Left ventricle myocardium inferior (tissue), 1 donor: Measurements from ENCODE around the gene MESP1. TPM values are rescaled to one million over a fixed set of nuclear protein-coding genes. Genes with fewer than 3 reads are reported as not detected.

ENCODE experiments used
- DNase-seq: peaks from one replicate; pipeline ENCODE4 v3.0.0-alpha.2; 2020
- H3K27ac ChIP-seq: fragments of 200-600 bp; replicated peaks from 2 replicates; pipeline ENCODE4 v1.8.0; 2021
- H3K27me3 ChIP-seq: fragments of 200-600 bp; 2 replicates; pipeline ENCODE4 v1.8.0; 2021; ENCODE audit warnings: low read depth
- H3K36me3 ChIP-seq: fragments of 200-600 bp; 2 replicates; pipeline ENCODE4 v1.8.0; 2021
- H3K4me1 ChIP-seq: fragments of 200-600 bp; 2 replicates; pipeline ENCODE4 v1.8.0; 2021
- H3K4me3 ChIP-seq: fragments of 200-600 bp; 2 replicates; pipeline ENCODE4 v1.8.0; 2021; ENCODE audit warnings: mild to moderate bottlenecking, moderate library complexity
- H3K9me3 ChIP-seq: fragments of 200-600 bp; replicated peaks from 2 replicates; pipeline ENCODE4 v1.8.0; 2021
- intact Hi-C: fragments of 100-400 bp; cut with micrococcal nuclease; formaldehyde crosslinking; loops from one replicate; pipeline ENCODE4 v1.11.0; 2022
- total RNA-seq: library from RNA; stranded (reverse); fragmentation: NEBNext Ultra II Directional; extraction: Animal tissue kit (Norgen Biotek cat#: 25700); gene quantifications from one replicate; pipeline ENCODE4 v1.2.1, GENCODE V29; 2021
- TF ChIP-seq, protein P1 (sequence below): fragments of 200-600 bp; IDR thresholded peaks from 2 replicates; pipeline ENCODE4 v1.8.0; 2021; ENCODE audit warnings: antibody characterized with exemption, mild to moderate bottlenecking, borderline replicate concordance
- donor health status: DM: no; HTN: yes; CAD: no; lungs with severe emphysema.

MESP1 gene
- total RNA-seq, 1 donor from 2014 or later, result 8.4 TPM

DNA sequence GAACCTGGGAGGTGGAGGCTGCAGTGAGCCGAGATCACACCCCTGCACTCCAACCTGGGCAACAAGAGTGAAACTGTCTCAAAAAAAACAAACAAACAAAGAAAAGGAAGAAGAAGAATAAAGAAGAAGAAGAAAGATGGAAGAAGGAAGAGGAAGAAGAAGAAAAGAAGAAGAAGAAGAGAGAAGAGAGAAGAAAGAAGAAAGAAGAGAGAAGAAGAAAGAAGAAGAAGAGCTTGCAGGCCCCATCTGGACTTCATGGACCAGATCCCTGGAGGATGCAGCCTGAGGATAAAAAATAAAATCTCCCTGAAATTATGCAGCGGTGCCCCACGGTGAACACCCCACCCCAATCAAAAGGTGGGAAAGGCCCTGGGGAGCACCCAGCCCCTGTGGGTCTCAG, 8.8 kb upstream of the MESP1 start:
- intact Hi-C loops, result loop anchor here (5.0 kb wide), 1 partner anchor 117 kb away; no protein-coding TSS in a partner anchor
- TF ChIP-seq, protein P1, sequence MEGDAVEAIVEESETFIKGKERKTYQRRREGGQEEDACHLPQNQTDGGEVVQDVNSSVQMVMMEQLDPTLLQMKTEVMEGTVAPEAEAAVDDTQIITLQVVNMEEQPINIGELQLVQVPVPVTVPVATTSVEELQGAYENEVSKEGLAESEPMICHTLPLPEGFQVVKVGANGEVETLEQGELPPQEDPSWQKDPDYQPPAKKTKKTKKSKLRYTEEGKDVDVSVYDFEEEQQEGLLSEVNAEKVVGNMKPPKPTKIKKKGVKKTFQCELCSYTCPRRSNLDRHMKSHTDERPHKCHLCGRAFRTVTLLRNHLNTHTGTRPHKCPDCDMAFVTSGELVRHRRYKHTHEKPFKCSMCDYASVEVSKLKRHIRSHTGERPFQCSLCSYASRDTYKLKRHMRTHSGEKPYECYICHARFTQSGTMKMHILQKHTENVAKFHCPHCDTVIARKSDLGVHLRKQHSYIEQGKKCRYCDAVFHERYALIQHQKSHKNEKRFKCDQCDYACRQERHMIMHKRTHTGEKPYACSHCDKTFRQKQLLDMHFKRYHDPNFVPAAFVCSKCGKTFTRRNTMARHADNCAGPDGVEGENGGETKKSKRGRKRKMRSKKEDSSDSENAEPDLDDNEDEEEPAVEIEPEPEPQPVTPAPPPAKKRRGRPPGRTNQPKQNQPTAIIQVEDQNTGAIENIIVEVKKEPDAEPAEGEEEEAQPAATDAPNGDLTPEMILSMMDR, result no peak
- Histone ChIP-seq H3K36me3 (no peaks in the 10 kb centered on the region), H3K4me3 (no peak overlapping the region), H3K27me3 (no peaks in the 10 kb centered on the region), H3K4me1 (no peaks in the 10 kb centered on the region), H3K9me3 (no peaks in the 10 kb centered on the region), H3K27ac (no peak overlapping the region)
- DNase-seq, result no peak

DNA sequence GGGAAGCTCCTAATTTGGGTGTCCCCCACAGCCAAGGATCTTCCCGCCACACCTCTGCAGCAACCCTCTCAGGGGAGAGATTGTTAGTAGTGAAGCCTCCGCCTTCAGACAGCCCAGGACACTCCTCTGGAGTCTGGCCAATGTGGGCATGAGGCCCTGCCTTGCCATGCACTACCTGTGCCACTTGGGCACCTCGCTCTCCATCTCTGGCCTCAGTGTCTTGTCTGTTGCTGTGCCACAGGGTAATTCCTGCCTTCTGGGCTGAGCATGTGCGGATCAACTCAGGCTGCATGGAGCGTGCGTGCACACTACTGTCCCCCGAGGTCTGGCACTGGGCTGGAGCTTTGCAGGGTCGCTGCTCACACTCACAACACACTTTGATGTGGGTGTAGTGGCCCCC, 7.9 kb upstream of the MESP1 start:
- H3K27ac ChIP-seq, result no peak overlapping the region
- no peak for DNase-seq
- no peaks in the 10 kb centered on the region for H3K27me3 ChIP-seq
- intact Hi-C loops, result no loop called here
- H3K9me3 ChIP-seq, result no peaks in the 10 kb centered on the region
- H3K36me3 ChIP-seq, result no peaks in the 10 kb centered on the region
- no peaks in the 10 kb centered on the region for H3K4me1 ChIP-seq
- TF ChIP-seq, protein P1, result no peak
- no peak overlapping the region for H3K4me3 ChIP-seq

DNA sequence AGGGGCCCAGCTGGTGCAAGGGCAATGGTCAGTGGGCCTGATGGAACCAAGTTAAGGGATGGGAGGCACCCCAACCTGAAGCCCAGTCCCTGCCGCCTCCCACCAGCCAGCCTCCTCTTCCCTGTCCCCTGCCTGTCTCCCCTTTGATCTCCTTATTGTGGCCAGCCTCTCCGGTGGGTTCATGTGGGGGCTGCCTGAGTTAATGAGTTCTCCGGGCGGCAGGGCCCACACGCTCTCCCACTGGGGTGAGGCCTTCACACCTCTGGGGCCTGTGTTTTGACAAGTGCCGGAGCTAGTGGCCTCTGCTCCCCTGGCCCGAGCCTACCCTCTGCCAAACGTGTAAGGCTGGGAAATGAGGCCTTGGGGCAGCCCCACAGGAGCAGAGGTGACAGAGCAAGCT, 7.2 kb upstream of the MESP1 start:
- Histone ChIP-seq H3K9me3 (no peaks in the 10 kb centered on the region), H3K36me3 (no peaks in the 10 kb centered on the region), H3K27ac (no peak overlapping the region), H3K27me3 (no peaks in the 10 kb centered on the region), H3K4me1 (no peaks in the 10 kb centered on the region), H3K4me3 (no peak overlapping the region)
- TF ChIP-seq, protein P1, result no peak
- no peak for DNase-seq
- intact Hi-C loops, result no loop called here

DNA sequence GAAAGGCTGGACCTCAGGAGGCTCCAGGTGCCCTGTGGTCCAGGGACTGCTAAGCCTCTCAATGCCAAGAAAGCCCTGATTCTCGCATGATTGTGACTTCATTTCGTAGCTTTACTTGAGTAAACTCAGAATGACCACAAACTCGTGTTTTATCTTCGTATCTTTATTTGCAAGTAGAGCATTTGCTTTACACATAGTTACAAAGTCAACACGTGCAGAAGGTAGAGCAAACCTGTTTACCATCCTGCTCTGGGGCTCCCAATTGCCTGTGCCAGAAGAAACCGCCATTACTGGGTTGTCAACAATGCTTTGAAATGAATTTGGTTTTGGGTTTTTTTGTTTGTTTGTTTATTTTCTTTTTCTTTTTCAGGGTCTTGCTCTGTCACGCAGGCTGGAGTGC, 5.8 kb upstream of the MESP1 start:
- no peak for DNase-seq
- H3K4me3 ChIP-seq, result no peak overlapping the region
- H3K4me1 ChIP-seq, result no peaks in the 10 kb centered on the region
- no peaks in the 10 kb centered on the region for H3K36me3 ChIP-seq
- no peak overlapping the region for H3K27ac ChIP-seq
- no peaks in the 10 kb centered on the region for H3K9me3 ChIP-seq
- H3K27me3 ChIP-seq, result no peaks in the 10 kb centered on the region
- intact Hi-C loops, result no loop called here
- TF ChIP-seq, protein P1, result no peak

DNA sequence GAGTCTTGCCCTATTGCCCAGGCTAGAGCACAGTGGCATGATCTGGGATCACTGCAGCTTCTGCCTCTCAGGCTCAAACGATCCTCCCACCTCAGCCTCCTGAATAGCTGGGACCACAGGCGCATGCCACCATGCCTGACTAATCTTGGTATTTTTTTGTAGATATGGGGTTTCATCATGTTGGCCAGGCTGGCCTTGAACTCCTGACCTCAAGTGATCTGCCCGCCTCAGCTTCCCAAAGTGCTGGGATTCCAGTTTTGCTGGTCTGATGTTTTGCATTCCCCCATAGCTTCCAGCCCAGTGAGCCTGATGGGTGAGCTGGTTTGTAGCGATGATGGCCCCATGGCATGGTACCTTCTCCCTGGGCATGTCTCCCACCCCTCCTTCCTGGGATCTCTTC, 4.7 kb upstream of the MESP1 start:
- no peak for DNase-seq
- Histone ChIP-seq H3K27ac (no peak overlapping the region), H3K27me3 (no peaks in the 10 kb centered on the region), H3K4me3 (no peak overlapping the region), H3K9me3 (no peaks in the 10 kb centered on the region), H3K4me1 (peaks cover 8% of the 10 kb centered on the region), H3K36me3 (no peaks in the 10 kb centered on the region)
- intact Hi-C loops, result no loop called here
- TF ChIP-seq, protein P1, result no peak
